ENCODE results near the gene PDE4C.

PDE4C gene

DNA sequence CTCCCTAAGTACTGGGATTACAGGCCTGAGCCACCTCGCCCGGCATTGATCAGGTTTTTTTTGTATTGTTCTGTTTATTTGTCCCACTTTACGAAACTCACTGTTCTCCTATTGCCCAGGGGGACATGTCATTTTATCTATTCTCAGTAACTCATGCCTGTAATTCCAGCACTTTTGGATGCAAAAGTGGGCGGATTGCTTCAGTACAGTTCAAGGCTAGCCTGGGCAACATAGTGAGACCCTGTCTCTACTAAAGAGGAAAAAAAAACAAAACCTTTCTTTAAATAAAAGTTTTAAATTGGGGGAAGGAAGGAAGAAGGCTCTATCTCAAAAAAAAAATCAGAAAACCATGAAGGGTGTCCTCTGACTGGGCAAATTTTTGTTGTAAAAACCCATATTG lies 36.0 kb downstream of the PDE4C start:
- TF ChIP-seq, protein P1, sequence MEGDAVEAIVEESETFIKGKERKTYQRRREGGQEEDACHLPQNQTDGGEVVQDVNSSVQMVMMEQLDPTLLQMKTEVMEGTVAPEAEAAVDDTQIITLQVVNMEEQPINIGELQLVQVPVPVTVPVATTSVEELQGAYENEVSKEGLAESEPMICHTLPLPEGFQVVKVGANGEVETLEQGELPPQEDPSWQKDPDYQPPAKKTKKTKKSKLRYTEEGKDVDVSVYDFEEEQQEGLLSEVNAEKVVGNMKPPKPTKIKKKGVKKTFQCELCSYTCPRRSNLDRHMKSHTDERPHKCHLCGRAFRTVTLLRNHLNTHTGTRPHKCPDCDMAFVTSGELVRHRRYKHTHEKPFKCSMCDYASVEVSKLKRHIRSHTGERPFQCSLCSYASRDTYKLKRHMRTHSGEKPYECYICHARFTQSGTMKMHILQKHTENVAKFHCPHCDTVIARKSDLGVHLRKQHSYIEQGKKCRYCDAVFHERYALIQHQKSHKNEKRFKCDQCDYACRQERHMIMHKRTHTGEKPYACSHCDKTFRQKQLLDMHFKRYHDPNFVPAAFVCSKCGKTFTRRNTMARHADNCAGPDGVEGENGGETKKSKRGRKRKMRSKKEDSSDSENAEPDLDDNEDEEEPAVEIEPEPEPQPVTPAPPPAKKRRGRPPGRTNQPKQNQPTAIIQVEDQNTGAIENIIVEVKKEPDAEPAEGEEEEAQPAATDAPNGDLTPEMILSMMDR (conservative IDR thresholded peaks at IDR 0.05; ENCODE audit: low read depth, low read length), result no peak
- DNase-seq (ENCODE audit: low read depth), result no peak
- no peak overlapping the region for H3K4me3 ChIP-seq (ENCODE audit: low read length)

DNA sequence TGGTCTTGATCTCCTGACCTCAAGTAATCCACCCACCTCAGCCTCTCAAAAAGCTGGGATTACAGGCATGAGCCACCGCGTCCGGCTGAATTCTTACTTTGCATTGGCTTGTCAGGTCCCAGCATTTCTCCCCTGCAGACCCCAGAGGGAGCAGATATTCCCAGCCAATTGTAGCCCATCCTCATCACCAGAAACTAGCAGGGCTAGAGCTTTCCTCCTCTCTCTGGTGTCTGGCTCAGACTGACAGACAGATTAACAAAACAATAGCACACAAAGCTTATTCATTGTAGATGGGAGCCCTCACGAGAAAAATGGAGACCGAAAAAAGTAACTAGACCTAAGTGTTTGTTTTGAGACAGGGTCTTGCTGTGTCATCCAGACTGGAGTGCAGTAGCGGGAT lies 40.7 kb downstream of the PDE4C start:
- TF ChIP-seq, protein P1 (conservative IDR thresholded peaks at IDR 0.05; ENCODE audit: low read depth, low read length), result no peak
- H3K4me3 ChIP-seq (ENCODE audit: low read length), result no peak overlapping the region
- no peak for DNase-seq (ENCODE audit: low read depth)

DNA sequence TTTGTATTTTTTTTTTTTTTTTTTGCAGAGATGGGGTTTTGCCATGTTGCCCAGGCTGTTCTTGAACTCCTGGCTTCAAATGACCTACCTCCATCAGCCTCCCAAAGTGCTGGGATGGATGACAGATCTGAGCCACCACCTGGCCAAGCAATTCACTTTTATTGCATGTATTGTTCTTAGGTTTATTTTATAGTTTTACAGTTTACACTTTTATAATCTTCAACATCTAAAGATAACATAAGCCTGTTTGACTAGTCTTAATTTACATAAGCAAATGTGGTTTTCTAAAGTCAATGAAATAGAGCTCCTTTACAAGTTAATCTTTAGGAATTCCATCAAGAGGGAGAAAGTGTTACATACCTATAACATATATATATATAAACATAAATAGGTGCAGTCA lies 42.7 kb downstream of the PDE4C start:
- no peak overlapping the region for H3K4me3 ChIP-seq (ENCODE audit: low read length)
- TF ChIP-seq, protein P1 (conservative IDR thresholded peaks at IDR 0.05; ENCODE audit: low read depth, low read length), result no peak
- DNase-seq (ENCODE audit: low read depth), result no peak

DNA sequence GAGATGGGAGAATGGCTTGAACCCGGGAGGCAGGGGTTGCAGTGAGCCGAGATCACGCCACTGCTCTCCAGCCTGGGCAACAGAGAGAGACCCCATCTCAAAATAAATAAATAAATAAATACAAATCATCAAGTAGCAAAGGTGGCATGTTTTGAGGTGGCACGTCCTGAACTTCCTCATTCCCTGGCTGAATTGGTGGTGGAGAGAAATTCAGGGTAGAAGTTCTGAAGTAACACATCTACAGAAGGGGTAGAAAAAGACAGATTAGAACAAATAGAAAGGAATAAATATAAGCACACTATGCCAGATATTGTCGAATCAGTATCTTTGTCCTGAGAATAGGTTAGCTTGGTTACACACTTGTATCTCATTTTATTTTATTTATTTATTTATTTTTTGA lies 46.3 kb downstream of the PDE4C start:
- no peak for DNase-seq (ENCODE audit: low read depth)
- no peak overlapping the region for H3K4me3 ChIP-seq (ENCODE audit: low read length)
- TF ChIP-seq, protein P1 (conservative IDR thresholded peaks at IDR 0.05; ENCODE audit: low read depth, low read length), result no peak

DNA sequence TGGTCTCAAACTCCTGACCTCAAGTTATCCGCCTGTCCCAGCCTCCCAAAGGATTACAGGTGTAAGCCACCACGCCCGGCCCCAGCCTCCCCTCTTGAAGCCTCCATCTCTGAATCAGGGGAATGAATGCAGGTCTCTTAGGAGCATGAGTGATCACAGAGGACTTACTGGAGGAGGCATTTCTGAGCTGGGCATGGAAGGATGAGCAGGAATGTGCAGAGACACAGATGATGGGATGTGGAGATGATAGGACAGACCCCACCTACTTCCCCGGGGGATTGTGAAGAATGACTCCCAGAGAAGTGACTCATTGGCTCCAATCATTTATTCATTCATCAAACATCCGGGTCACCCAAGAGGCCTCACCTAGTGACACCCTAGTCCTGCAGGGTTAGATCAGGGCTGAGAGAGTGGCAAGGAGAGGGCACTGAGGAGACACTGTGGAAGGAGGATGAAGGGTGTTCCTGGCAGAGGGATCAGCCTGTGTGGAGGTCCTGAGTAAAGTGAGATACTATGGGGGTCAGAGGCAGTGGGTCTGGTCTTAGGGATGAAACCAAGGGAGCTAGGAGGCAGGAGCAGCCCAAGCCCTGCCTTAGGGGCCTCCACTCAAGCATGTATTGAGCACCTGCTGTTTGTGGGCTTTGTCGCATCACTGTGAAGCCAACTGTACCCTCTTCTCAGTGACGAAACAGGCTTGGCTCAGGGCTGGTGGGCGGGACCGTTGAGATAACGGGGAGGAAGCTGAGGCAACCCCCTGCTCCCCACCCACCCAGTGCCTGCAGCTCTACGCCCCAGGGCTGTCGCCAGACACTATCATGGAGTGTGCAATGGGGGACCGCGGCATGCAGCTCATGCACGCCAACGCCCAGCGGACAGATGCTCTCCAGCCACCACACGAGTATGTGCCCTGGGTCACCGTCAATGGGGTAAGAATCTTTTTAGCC lies 49.6 kb downstream of the PDE4C start:
- no peak for DNase-seq (ENCODE audit: low read depth)
- H3K4me3 ChIP-seq (ENCODE audit: low read length), result no peak overlapping the region
- TF ChIP-seq, protein P1 (conservative IDR thresholded peaks at IDR 0.05; ENCODE audit: low read depth, low read length), result no peak

DNA sequence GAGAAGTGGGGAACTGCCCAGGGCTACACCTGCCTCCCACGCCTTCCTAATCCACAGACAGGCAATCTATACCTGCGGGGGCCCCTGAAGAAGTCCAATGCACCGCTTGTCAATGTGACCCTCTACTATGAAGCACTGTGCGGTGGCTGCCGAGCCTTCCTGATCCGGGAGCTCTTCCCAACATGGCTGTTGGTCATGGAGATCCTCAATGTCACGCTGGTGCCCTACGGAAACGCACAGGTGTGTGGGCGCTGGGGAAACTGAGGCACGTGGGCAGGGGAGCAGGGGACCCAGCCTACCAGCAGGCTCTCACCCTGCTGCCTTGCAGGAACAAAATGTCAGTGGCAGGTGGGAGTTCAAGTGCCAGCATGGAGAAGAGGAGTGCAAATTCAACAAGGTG lies 51.3 kb downstream of the PDE4C start:
- peak overlapping the region; percentile 1 for H3K4me3 ChIP-seq (ENCODE audit: low read length)
- TF ChIP-seq, protein P1 (conservative IDR thresholded peaks at IDR 0.05; ENCODE audit: low read depth, low read length), result no peak
- no peak for DNase-seq (ENCODE audit: low read depth)

Measured in retinal pigment epithelial cell (primary cell).